ENCODE results near the gene DGKI. TPM values are rescaled to one million over a fixed set of nuclear protein-coding genes. Genes with fewer than 3 reads are reported as not detected.

Gene DGKI
- total RNA-seq, 1 donor from 2014 or later = 0.69 TPM

DNA sequence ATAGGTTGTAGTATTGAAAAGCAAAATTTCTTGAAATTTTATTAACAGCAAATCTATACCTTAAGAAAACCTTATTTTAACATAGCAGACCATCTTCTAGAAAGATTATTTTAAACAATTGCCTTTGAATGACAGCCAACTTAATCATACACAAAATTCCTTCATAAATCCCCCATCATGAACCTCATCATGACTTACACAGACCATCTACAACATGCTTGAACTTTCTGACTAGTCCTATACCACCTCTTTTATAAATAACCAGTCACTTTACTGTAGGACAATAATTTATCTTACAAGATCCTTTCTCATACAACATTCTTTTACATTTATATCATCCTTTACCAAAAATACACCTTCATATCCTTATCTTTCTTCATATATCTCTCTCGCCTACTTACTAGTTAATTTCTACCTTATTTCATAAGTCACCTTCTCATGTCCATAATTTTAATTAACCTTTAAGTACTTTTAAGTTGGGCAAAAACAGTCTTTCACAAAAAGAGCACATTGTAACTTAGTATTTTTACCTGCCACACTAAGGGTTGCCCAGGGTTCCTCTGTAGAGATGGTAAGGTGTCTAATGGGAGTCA is 486.6 kb downstream of the DGKI start:
- peaks cover 7% of the 10 kb centered on the region for H3K36me3 Mint-ChIP-seq (ENCODE audit: low read depth, unreplicated experiment)
- no peaks in the 10 kb centered on the region for H3K4me1 Mint-ChIP-seq (ENCODE audit: unreplicated experiment)
- peaks cover 16% of the 10 kb centered on the region for H3K9me3 Mint-ChIP-seq (ENCODE audit: unreplicated experiment)
- H3K4me3 Mint-ChIP-seq (ENCODE audit: unreplicated experiment) = no peak overlapping the region
- DNase-seq (ENCODE audit: low spot score) = no peak
- H3K27me3 Mint-ChIP-seq (ENCODE audit: unreplicated experiment) = peaks cover 3% of the 10 kb centered on the region
- TF ChIP-seq, protein P1, sequence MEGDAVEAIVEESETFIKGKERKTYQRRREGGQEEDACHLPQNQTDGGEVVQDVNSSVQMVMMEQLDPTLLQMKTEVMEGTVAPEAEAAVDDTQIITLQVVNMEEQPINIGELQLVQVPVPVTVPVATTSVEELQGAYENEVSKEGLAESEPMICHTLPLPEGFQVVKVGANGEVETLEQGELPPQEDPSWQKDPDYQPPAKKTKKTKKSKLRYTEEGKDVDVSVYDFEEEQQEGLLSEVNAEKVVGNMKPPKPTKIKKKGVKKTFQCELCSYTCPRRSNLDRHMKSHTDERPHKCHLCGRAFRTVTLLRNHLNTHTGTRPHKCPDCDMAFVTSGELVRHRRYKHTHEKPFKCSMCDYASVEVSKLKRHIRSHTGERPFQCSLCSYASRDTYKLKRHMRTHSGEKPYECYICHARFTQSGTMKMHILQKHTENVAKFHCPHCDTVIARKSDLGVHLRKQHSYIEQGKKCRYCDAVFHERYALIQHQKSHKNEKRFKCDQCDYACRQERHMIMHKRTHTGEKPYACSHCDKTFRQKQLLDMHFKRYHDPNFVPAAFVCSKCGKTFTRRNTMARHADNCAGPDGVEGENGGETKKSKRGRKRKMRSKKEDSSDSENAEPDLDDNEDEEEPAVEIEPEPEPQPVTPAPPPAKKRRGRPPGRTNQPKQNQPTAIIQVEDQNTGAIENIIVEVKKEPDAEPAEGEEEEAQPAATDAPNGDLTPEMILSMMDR (IDR thresholded peaks at IDR 0.05; ENCODE audit: unreplicated experiment) = no peak
- no peak overlapping the region for H3K27ac Mint-ChIP-seq (ENCODE audit: unreplicated experiment)

DNA sequence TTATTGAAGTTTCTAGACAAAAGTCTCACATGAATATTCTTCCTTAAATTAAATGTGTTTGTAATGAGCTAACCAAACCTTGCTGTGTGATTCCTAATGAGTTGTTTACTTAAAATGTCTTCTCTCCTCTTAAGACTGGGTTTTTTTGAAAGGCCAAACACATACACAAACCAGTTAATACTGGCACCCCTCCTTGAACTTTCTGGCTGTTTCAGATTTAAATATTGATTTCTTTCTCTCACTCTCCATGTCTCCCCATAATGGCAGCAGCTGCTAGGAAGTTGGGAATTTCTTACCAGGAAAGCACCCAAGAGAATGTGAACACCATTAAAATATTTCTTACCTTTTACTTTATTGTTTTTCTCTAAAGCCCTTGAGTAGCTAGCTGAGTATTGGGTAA is 491.8 kb downstream of the DGKI start:
- Mint-ChIP-seq H3K27ac (ENCODE audit: unreplicated experiment) (no peak overlapping the region), H3K9me3 (ENCODE audit: unreplicated experiment) (peaks cover under 1% of the 10 kb centered on the region), H3K4me3 (ENCODE audit: unreplicated experiment) (no peak overlapping the region), H3K4me1 (ENCODE audit: unreplicated experiment) (no peaks in the 10 kb centered on the region), H3K27me3 (ENCODE audit: unreplicated experiment) (no peaks in the 10 kb centered on the region), H3K36me3 (ENCODE audit: low read depth, unreplicated experiment) (no peaks in the 10 kb centered on the region)
- TF ChIP-seq, protein P1 (IDR thresholded peaks at IDR 0.05; ENCODE audit: unreplicated experiment) = no peak
- DNase-seq (ENCODE audit: low spot score) = no peak

DNA sequence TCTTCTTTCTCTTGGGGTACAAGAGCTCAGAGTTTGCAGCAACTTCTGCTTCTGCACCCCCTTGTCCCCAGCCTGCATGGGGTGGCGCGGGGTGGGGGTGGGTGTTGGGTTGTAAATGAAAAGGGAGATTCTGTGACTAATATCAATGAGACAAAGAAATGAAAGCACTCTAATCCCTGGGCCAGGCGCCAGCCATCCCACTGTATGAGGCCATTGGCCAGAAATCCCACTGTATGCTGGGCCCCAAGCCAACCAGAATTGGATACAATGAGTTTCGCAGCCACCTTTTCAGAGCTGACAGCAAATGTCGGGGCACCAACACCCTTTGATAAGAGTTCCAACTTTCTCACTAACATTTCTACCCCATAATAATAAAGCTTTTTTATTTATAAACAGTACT is 492.4 kb downstream of the DGKI start:
- Mint-ChIP-seq H3K4me3 (ENCODE audit: unreplicated experiment) (no peak overlapping the region), H3K9me3 (ENCODE audit: unreplicated experiment) (no peaks in the 10 kb centered on the region), H3K27me3 (ENCODE audit: unreplicated experiment) (no peaks in the 10 kb centered on the region), H3K27ac (ENCODE audit: unreplicated experiment) (no peak overlapping the region), H3K36me3 (ENCODE audit: low read depth, unreplicated experiment) (no peaks in the 10 kb centered on the region), H3K4me1 (ENCODE audit: unreplicated experiment) (no peaks in the 10 kb centered on the region)
- TF ChIP-seq, protein P1 (IDR thresholded peaks at IDR 0.05; ENCODE audit: unreplicated experiment) = no peak
- no peak for DNase-seq (ENCODE audit: low spot score)

DNA sequence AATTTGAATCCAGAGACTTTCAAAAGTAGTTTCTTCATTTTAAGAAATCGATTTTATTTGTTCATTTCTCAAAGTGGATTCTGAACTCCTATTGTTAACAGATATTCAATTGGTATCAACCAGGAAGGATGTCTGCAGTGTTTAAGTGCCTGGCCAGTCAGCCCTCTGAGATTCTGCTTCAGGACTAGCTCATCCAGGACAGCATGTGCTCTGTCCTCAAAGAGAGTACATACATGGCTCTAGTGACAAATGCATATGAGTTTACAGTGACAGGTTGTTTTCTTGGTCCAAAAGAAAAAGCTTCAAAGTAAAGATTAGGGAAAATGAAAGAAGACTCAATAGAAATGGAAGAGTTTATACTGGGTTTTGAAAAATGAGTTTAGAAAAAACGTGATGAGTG is 494.8 kb downstream of the DGKI start:
- Mint-ChIP-seq H3K27ac (ENCODE audit: unreplicated experiment) (no peak overlapping the region), H3K36me3 (ENCODE audit: low read depth, unreplicated experiment) (no peaks in the 10 kb centered on the region), H3K9me3 (ENCODE audit: unreplicated experiment) (no peaks in the 10 kb centered on the region), H3K4me1 (ENCODE audit: unreplicated experiment) (no peaks in the 10 kb centered on the region), H3K4me3 (ENCODE audit: unreplicated experiment) (no peak overlapping the region), H3K27me3 (ENCODE audit: unreplicated experiment) (no peaks in the 10 kb centered on the region)
- DNase-seq (ENCODE audit: low spot score) = no peak
- TF ChIP-seq, protein P1 (IDR thresholded peaks at IDR 0.05; ENCODE audit: unreplicated experiment) = no peak

DNA sequence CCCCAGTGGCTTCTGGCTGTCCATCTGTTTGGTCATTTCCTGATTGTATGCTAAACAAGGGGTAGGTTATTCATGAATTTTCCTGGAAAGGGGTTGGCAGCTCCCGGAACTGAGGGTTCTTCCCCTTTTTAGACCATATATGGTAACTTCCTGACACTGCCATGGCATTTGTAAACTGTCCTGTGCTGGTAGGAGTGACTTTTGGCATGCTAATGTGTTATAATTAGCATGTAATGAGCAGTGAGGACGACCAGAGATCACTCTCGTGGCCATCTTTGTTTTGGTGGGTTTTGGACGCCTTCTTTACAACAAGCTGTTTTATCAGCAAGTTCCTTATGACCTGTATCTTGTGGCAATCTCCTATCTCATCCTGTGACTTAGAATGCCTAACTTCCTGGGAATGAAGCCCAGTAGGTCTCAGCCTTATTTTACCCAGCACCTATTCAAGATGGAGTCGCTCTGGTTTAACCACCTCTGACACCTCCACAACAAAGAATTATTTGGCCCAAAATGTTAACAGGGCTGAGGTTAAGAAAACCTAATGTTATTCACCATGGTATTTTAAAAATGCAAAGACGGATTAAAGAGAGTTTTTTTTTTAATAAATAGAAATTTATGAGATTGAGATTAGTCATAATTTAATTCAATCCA is 500.9 kb downstream of the DGKI start:
- Mint-ChIP-seq H3K36me3 (ENCODE audit: low read depth, unreplicated experiment) (no peaks in the 10 kb centered on the region), H3K4me3 (ENCODE audit: unreplicated experiment) (no peak overlapping the region), H3K4me1 (ENCODE audit: unreplicated experiment) (peaks cover 12% of the 10 kb centered on the region), H3K27me3 (ENCODE audit: unreplicated experiment) (peaks cover 6% of the 10 kb centered on the region), H3K9me3 (ENCODE audit: unreplicated experiment) (no peaks in the 10 kb centered on the region), H3K27ac (ENCODE audit: unreplicated experiment) (no peak overlapping the region)
- no peak for DNase-seq (ENCODE audit: low spot score)
- TF ChIP-seq, protein P1 (IDR thresholded peaks at IDR 0.05; ENCODE audit: unreplicated experiment) = no peak

Data from endothelial cell (in vitro differentiated cells).